Sigmoid colon (tissue), 4 donors: ENCODE results near the gene ARID2.

ENCODE experiments used
- CTCF ChIP-seq, 4 experiments: fragments of 450-650 bp in 3 of 4; fragments of 200-600 bp in 1 of 4; IDR thresholded peaks; one replicate each; pipeline ENCODE4 v1.5.1; 2016 to 2019; ENCODE audit warnings: antibody characterized with exemption in 4 of 4, mild to moderate bottlenecking in 3 of 4, moderate library complexity in 2 of 4
- EP300 ChIP-seq, 4 donors: sonication (generic); formaldehyde crosslinking; IDR thresholded peaks; one replicate each; pipeline ENCODE4 v1.6.1; 2017; ENCODE audit warnings: antibody characterized with exemption in 4 of 4

GRCh38 chr12:45893240-45893639 is 163.7 kb downstream of the ARID2 start:
- no peak for TF ChIP-seq EP300 (IDR thresholded peaks at IDR 0.05)
- TF ChIP-seq CTCF (IDR thresholded peaks at IDR 0.05): no peak
